Spinal cord (tissue), 4 donors: Measurements from ENCODE around the gene HPCA. TPM values are rescaled to one million over a fixed set of nuclear protein-coding genes. Genes with fewer than 3 reads are reported as not detected.

Experiments
- polyA plus RNA-seq, 2 donors: library from polyadenylated mRNA; unstranded; fragments of 120-200 nt; gene quantifications; one replicate each; pipeline ENCODE4 v1.2.1, GENCODE V29; 2013; ENCODE audit not compliant: insufficient read length in 2 of 2
- total RNA-seq, 2 donors: library from RNA; depleted of rRNA in 1 of 2; stranded (reverse); fragments of 120-200 nt in 1 of 2; fragments of >200 nt in 1 of 2; gene quantifications; one replicate each; pipeline versions ENCODE4 v1.2.3 to v1.2.4, GENCODE V29; 2013 to 2014

Gene HPCA
- total and polyA plus RNA-seq, 4 donors: 19.3 to 209 (median 117) TPM

Other genes with a start within 250 kb of the HPCA start
- gene ZBTB8OS, start 235.9 kb upstream of the HPCA start, total RNA-seq: 10 to 100 TPM; 26.6 to 41.8 TPM
- gene ZBTB8OS, start 235.9 kb upstream of the HPCA start, polyA plus RNA-seq: 10 to 100 TPM; 46.6 to 51.0 TPM
- gene RBBP4, start 235.3 kb upstream of the HPCA start, total RNA-seq: 100 to 1,000 TPM; 164 to 192 TPM
- gene RBBP4, start 235.3 kb upstream of the HPCA start, polyA plus RNA-seq: 100 to 1,000 TPM; 188 to 217 TPM
- gene SYNC, start 183.7 kb upstream of the HPCA start, total RNA-seq: 10 to 100 TPM; 10.6 to 17.2 TPM
- 1 to 10 TPM; 6.0 to 7.0 TPM for gene SYNC, start 183.7 kb upstream of the HPCA start, polyA plus RNA-seq
- 10 to 100 TPM; 51.8 to 54.3 TPM for gene YARS1, start 69.1 kb upstream of the HPCA start, total RNA-seq
- 100 to 1,000 TPM in 1 of 2 donors, 10 to 100 TPM in 1; 81.8 to 105 TPM for gene YARS1, start 69.1 kb upstream of the HPCA start, polyA plus RNA-seq
- gene S100PBP, start 68.8 kb upstream of the HPCA start, total RNA-seq: 10 to 100 TPM; 46.1 to 54.9 TPM
- gene S100PBP, start 68.8 kb upstream of the HPCA start, polyA plus RNA-seq: 10 to 100 TPM; 30.2 to 50.7 TPM
- 10 to 100 TPM; 44.9 to 82.0 TPM for gene FNDC5, start 15.6 kb upstream of the HPCA start, total RNA-seq
- 10 to 100 TPM; 64.5 to 76.9 TPM for gene FNDC5, start 15.6 kb upstream of the HPCA start, polyA plus RNA-seq
- gene TMEM54, start 14.9 kb downstream of the HPCA start, total RNA-seq: 10 to 100 TPM in 1 of 2 donors, 1 to 10 TPM in 1; 7.1 to 12.1 TPM
- 10 to 100 TPM; 31.3 to 34.0 TPM for gene TMEM54, start 14.9 kb downstream of the HPCA start, polyA plus RNA-seq
- gene RNF19B, start 78.3 kb downstream of the HPCA start, total RNA-seq: 10 to 100 TPM; 13.6 to 22.1 TPM
- 10 to 100 TPM; 33.4 to 35.5 TPM for gene RNF19B, start 78.3 kb downstream of the HPCA start, polyA plus RNA-seq
- gene AK2, start 150.4 kb downstream of the HPCA start, total RNA-seq: 100 to 1,000 TPM in 1 of 2 donors, 10 to 100 TPM in 1; 57.1 to 135 TPM
- 100 to 1,000 TPM; 110 to 126 TPM for gene AK2, start 150.4 kb downstream of the HPCA start, polyA plus RNA-seq
- 10 to 100 TPM; 15.1 to 20.6 TPM for gene AZIN2, start 194.7 kb downstream of the HPCA start, total RNA-seq
- 10 to 100 TPM; 31.1 to 33.2 TPM for gene AZIN2, start 194.7 kb downstream of the HPCA start, polyA plus RNA-seq